ENCODE data around the gene ATRNL1.

DNA sequence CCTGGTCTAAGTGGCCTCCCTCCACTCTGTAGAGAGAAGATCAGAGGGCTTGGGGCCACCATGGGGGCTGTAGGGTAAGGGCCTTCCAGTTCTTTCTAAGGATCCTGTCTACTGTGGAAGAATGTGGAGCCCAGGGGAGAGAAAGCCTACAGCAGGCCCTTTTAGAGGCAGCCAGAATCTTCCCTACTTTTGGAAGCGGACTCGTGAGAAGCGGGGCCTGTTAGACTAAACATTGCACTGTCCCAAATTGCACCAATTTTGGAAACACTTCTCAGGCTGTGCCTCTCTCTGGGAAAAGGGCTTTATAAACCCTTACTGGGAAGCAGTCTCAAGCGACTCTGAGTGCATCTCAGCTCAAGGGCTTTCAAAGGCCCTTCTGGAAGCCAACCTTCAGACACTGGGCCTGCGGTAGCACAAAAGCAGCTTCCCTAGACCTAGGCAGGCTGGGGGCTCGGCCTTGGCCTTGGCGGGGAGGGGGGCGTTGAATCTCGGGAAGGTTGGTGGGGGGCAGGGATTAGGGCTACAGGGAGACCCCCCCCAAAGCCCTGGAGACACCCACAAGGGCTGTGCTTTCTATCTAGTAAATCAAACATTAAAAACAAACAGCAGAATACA, 881.8 kb downstream of the ATRNL1 start:
- TF ChIP-seq, protein P1, sequence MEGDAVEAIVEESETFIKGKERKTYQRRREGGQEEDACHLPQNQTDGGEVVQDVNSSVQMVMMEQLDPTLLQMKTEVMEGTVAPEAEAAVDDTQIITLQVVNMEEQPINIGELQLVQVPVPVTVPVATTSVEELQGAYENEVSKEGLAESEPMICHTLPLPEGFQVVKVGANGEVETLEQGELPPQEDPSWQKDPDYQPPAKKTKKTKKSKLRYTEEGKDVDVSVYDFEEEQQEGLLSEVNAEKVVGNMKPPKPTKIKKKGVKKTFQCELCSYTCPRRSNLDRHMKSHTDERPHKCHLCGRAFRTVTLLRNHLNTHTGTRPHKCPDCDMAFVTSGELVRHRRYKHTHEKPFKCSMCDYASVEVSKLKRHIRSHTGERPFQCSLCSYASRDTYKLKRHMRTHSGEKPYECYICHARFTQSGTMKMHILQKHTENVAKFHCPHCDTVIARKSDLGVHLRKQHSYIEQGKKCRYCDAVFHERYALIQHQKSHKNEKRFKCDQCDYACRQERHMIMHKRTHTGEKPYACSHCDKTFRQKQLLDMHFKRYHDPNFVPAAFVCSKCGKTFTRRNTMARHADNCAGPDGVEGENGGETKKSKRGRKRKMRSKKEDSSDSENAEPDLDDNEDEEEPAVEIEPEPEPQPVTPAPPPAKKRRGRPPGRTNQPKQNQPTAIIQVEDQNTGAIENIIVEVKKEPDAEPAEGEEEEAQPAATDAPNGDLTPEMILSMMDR (conservative IDR thresholded peaks at IDR 0.05; ENCODE audit: low read length): no peak
- no peak for TF ChIP-seq EZH2phosphoT487 (IDR thresholded peaks at IDR 0.05; ENCODE audit: borderline replicate concordance, low read depth, low read length)
